GM12878 (cell line): Measurements from ENCODE around the gene PIGZ. TPM values are rescaled to one million over a fixed set of nuclear protein-coding genes. Genes with fewer than 3 reads are reported as not detected.

Experiments
- ATAC-seq: fragments of 200-7000 bp; cut with Tn5 transposase; 3 replicates; pipeline ENCODE4 v1.9.1; 2020; ENCODE audit warnings: mild to moderate bottlenecking, moderate library complexity
- BruUV-seq: library from RNA; stranded (reverse); fragments of 400-500 nt; replicated peaks from 2 replicates; lab custom pipeline; 2021; lab: Mats Ljungman, UMichigan
- CTCF ChIA-PET: fragments of 300-600 bp; sonication (Branson Sonifier 250); formaldehyde crosslinking; extraction: SDS; loops from one replicate; lab custom pipeline; 2021; ENCODE audit warnings: inconsistent platforms; lab: Yijun Ruan, JAX
- POLR2A ChIA-PET: fragments of 350-600 bp; formaldehyde crosslinking; extraction: SDS; loops from one replicate; lab custom pipeline; 2021; ENCODE audit warnings: inconsistent platforms; lab: Charles Lee
- RAD21 ChIA-PET: fragments of 300-600 bp; sonication (Branson Sonifier 250); formaldehyde crosslinking; loops from one replicate; lab custom pipeline; 2023; ENCODE audit warnings: antibody characterized with exemption; ENCODE audit not compliant: unreplicated experiment; lab: Charles Lee
- SMC1A ChIA-PET: fragments of 300-600 bp; sonication (Branson Sonifier 250); formaldehyde crosslinking; loops from one replicate; lab custom pipeline; 2023; ENCODE audit not compliant: unreplicated experiment, uncharacterized antibody; lab: Charles Lee
- DNase-seq: peaks from one replicate; pipeline ENCODE4 v3.0.0-alpha.2; 2011; ENCODE audit warnings: low read depth, low spot score
- FAIRE-seq: peaks from 3 replicates; lab custom pipeline; 2011; peaks lifted over from hg19 to GRCh38; lab: Jason Lieb, UNC
- H2AFZ ChIP-seq: 2 replicates; pipeline ENCODE4 v1.6.0; 2011; ENCODE audit warnings: low read depth, low read length, control low read depth; ENCODE audit not compliant: control insufficient read depth
- H3K27ac ChIP-seq: 2 replicates; pipeline ENCODE4 v1.5.1; 2011; ENCODE audit warnings: control low read depth; ENCODE audit not compliant: control insufficient read depth, insufficient read depth
- H3K27me3 ChIP-seq, 2 experiments: replicated peaks in 1 of 2; 2 replicates each; pipeline versions ENCODE4 v1.6.0 to v1.6.1; 2011; ENCODE audit warnings: low read length in 1 of 2; ENCODE audit not compliant: control insufficient read depth in 2 of 2, insufficient read depth in 2 of 2
- H3K36me3 ChIP-seq, 2 experiments: 2 replicates each; pipeline ENCODE4 v1.5.1; 2011; ENCODE audit warnings: low read length in 1 of 2; ENCODE audit not compliant: control insufficient read depth in 2 of 2, insufficient read depth in 2 of 2
- H3K4me1 ChIP-seq: 2 replicates; pipeline ENCODE4 v1.6.1; 2011; ENCODE audit warnings: mild to moderate bottlenecking, low read length, moderate library complexity, mixed read lengths; ENCODE audit not compliant: control insufficient read depth, insufficient read depth
- H3K4me2 ChIP-seq: 2 replicates; pipeline ENCODE4 v1.6.0; 2011; ENCODE audit warnings: control low read depth; ENCODE audit not compliant: control insufficient read depth, insufficient read depth
- H3K4me3 ChIP-seq: fragments of 200-600 bp; sonication (generic); 2 replicates; pipeline ENCODE4 v1.5.1; 2016
- H3K79me2 ChIP-seq: 2 replicates; pipeline ENCODE4 v1.6.0; 2011; ENCODE audit warnings: low read length; ENCODE audit not compliant: control insufficient read depth, insufficient read depth
- H3K9ac ChIP-seq: 2 replicates; pipeline ENCODE4 v1.8.0; 2011; ENCODE audit warnings: low read length, control low read depth, mixed read lengths; ENCODE audit not compliant: control insufficient read depth, insufficient read depth
- H3K9me3 ChIP-seq: replicated peaks from 3 replicates; pipeline ENCODE4 v1.5.1; 2011; ENCODE audit warnings: mild to moderate bottlenecking, low read length; ENCODE audit not compliant: control insufficient read depth, insufficient read depth
- H4K20me1 ChIP-seq: 2 replicates; pipeline ENCODE4 v1.6.0; 2011; ENCODE audit not compliant: control insufficient read depth, insufficient read depth
- BMI1 ChIP-seq: fragments of 450-650 bp; IDR thresholded peaks from 2 replicates; pipeline ENCODE4 v1.6.1; 2016; ENCODE audit warnings: mild to moderate bottlenecking, moderate library complexity, borderline replicate concordance
- EED ChIP-seq: sonication (generic); IDR thresholded peaks from 2 replicates; pipeline ENCODE4 v1.6.1; 2016; ENCODE audit warnings: antibody characterized with exemption, low read depth
- FOXM1 ChIP-seq: IDR thresholded peaks from 2 replicates; pipeline ENCODE4 v1.6.1; 2012; ENCODE audit warnings: low read depth, mild to moderate bottlenecking, inconsistent platforms, low read length, moderate library complexity
- GATAD2B ChIP-seq: fragments of 450-650 bp; conservative IDR thresholded peaks from 2 replicates; pipeline ENCODE4 v1.6.1; 2017; ENCODE audit warnings: low read depth, mild to moderate bottlenecking, moderate library complexity
- IKZF2 ChIP-seq, 2 experiments: fragments of 450-650 bp; IDR thresholded peaks; 2 replicates each; pipeline ENCODE4 v1.6.1; 2017; ENCODE audit warnings: mild to moderate bottlenecking in 2 of 2, moderate library complexity in 2 of 2
- LARP7 ChIP-seq: fragments of 450-650 bp; IDR thresholded peaks from 2 replicates; pipeline ENCODE4 v1.6.1; 2017; ENCODE audit warnings: mild to moderate bottlenecking
- POLR2AphosphoS2 ChIP-seq: IDR thresholded peaks from 2 replicates; pipeline ENCODE4 v1.6.1; 2011; ENCODE audit warnings: low read depth, mild to moderate bottlenecking, low read length, improper control_type of control experiment, moderate library complexity
- POU2F2 ChIP-seq: IDR thresholded peaks from 3 replicates; pipeline ENCODE4 v1.6.1; 2011; ENCODE audit warnings: low read depth, mild to moderate bottlenecking, low read length, borderline replicate concordance
- RAD51 ChIP-seq: fragments of 450-650 bp; IDR thresholded peaks from 2 replicates; pipeline ENCODE4 v1.6.1; 2016; ENCODE audit warnings: moderate library complexity, mild to moderate bottlenecking, inconsistent platforms
- SIX5 ChIP-seq: IDR thresholded peaks from 2 replicates; pipeline ENCODE4 v1.6.1; 2011; ENCODE audit warnings: mild to moderate bottlenecking, low read depth, low read length, moderate library complexity; ENCODE audit not compliant: severe bottlenecking
- SP1 ChIP-seq: IDR thresholded peaks from one replicate; pipeline ENCODE4 v1.6.1; 2011; ENCODE audit warnings: low read depth, low read length
- SUZ12 ChIP-seq: fragments of 200-600 bp; sonication (generic); IDR thresholded peaks from one replicate; pipeline ENCODE4 v1.6.1; 2018; ENCODE audit warnings: antibody characterized with exemption, mild to moderate bottlenecking; ENCODE audit not compliant: unreplicated experiment
- TCF12 ChIP-seq: IDR thresholded peaks from 2 replicates; pipeline ENCODE4 v1.6.1; 2011; ENCODE audit warnings: low read depth, mild to moderate bottlenecking, low read length
- ZNF384 ChIP-seq: IDR thresholded peaks from 2 replicates; pipeline ENCODE4 v1.6.1; 2012; ENCODE audit warnings: low read depth, mild to moderate bottlenecking, low read length, improper control_type of control experiment, borderline replicate concordance
- WGBS: methylation state at CpG from one replicate; pipeline ENCODE4 v1.1.6; 2016; ENCODE audit warnings: low lambda C conversion rate; ENCODE audit not compliant: insufficient replicate concordance, insufficient coverage; ENCODE audit errors: missing lambda C conversion rate; 5-methylcytosine and 5-hydroxymethylcytosine counted together
- in situ Hi-C: fragments of 300-500 bp; cut with MboI; formaldehyde crosslinking; loops from 9 replicates; pipeline ENCODE4 v1.14.3; 2018; ENCODE audit warnings: mixed read lengths
- intact Hi-C: fragments of 100-400 bp; cut with micrococcal nuclease; formaldehyde crosslinking; loops from one replicate; pipeline ENCODE4 v1.14.2; 2022; ENCODE audit not compliant: unreplicated experiment
- polyA plus RNA-seq, 11 experiments: library from polyadenylated mRNA; depleted of rRNA in 4 of 11; unstranded in 6 of 11; stranded (reverse) in 5 of 11; fragments of >200 nt; fragmentation: Nextera tagmentation in 4 of 11; fragmentation: Illumina TruSeq in 1 of 11; extraction: Ambion mirVana in 4 of 11; extraction: Trizol in 1 of 11; gene quantifications; 1 replicate in 1 of 11; 2 replicates in 10 of 11; pipeline versions ENCODE4 v1.2.1 to v1.2.3, GENCODE V29; 2011 to 2016; ENCODE audit warnings: inconsistent platforms in 2 of 11, missing spikeins in 2 of 11, low read depth in 1 of 11
- total RNA-seq, 4 experiments: library from RNA; depleted of rRNA in 3 of 4; stranded (reverse); fragments of >200 nt in 3 of 4; fragmentation: Illumina TruSeq in 1 of 4; extraction: Trizol in 1 of 4; gene quantifications; 2 replicates each; pipeline versions ENCODE4 v1.2.1 to v1.2.3, GENCODE V29; 2013 to 2021
- TF ChIP-seq, protein P1 (sequence below): IDR thresholded peaks from 2 replicates; pipeline ENCODE4 v1.6.1; 2011; ENCODE audit warnings: low read depth, mild to moderate bottlenecking, low read length, moderate library complexity, borderline replicate concordance; ENCODE audit errors: extremely low read depth
- TF ChIP-seq, protein P2 (sequence below): fragments of 450-650 bp; IDR thresholded peaks from 2 replicates; pipeline ENCODE4 v1.6.1; 2017; ENCODE audit warnings: mild to moderate bottlenecking, moderate library complexity

PIGZ gene
- total and polyA plus RNA-seq, 10 of the 15 experiments (the other 5 are each of a cell fraction or from before 2014, with no cell fraction given), result 0.06 to 1.2 (median 0.64) TPM

DNA sequence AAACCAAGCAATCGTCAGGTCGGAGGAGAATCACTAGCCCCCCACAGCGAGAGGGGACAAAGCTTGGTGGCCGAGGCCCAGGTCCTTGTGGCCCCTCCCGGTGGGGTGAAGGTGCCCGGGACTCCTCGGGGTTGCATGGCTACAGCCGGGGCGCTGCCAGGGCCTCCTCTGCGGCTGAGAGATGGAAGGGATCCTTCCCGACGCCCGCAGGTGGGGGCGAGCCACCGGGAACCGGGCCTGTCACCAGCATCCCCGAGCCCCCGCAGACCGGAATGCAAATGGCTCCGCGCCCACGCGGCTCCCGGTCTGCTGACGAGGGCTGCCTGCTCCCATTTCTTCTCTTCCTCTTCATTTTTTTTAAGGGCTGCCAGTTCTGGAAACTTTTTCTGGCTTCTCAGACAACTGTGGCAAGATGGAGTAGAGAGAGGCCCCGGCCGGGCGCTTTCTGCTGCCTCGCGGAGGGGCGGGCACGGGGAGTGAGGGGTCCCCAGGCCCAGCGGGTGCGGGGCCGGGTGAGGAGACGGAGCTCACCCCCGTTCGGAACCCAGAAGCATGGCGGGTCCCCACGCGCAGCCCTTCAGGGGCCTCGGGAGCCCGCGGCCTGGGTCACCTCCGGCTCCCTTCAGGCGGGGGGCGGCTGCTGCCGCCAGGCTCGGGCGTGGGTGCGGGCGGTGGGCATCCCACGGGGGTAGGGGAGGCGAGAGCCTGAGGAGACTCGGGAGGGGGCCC lies 33.5 kb upstream of the PIGZ start (continued):
- TF ChIP-seq, protein P1, sequence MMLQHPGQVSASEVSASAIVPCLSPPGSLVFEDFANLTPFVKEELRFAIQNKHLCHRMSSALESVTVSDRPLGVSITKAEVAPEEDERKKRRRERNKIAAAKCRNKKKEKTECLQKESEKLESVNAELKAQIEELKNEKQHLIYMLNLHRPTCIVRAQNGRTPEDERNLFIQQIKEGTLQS, result no peak
- TF ChIP-seq BMI1 (no peak), IKZF2 (IDR thresholded peaks at IDR 0.05) (peak in 1 of 2 experiments; percentile 29; a peak in 2 of 4 replicates), SUZ12 (no peak)

DNA sequence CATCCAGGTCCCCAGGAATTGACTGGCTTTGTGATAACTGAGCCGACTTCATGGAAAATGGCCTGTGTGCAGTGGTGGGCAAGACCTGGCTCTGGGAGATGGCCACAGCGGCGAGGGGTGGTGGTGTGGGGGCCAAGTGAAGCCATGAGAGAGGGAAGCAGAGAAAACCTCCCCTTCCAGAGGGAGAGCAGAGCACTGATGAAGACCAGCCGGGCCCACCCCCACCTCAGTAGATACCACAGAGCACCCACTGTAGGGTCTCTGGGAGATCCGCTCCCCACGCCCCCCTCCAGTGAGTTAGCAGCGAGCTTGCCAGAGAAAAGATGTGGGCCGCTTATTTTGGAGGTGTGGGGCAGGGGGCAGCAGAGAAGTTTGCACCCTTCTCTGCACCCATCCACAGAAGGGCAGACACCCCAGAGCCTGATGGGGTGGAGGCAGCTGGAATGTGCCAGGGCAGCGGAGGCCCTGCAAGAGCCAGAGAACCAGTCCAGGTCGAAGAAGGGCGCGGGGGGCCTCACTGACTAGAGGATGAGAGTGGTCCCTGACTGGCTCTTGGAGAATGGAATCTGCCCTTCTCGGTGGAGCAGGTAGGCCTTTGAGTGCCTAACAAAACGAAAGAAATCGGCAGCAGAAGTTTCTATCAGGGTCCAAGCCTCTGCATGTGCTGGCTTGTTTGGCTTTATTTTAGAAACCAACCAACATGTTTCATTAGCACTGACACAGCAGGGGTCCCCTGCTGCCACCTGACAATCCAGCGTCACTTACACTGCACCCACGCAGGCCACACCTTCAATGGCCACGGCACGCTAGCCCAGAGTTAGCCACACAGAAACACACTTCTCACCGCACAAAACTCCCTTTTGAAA lies 32.7 kb upstream of the PIGZ start:
- no peaks in the 10 kb centered on the region for H3K27me3 ChIP-seq
- H3K79me2 ChIP-seq, result no peaks in the 10 kb centered on the region
- RAD21 ChIA-PET, result no interaction called here
- H3K27ac ChIP-seq, result no peak overlapping the region
- FAIRE-seq (no peak), ATAC-seq (peak; percentile 60), DNase-seq (no peak)
- H4K20me1 ChIP-seq, result no peaks in the 10 kb centered on the region
- H3K9me3 ChIP-seq, result no peaks in the 10 kb centered on the region; the same call in 2 of the 3 replicates
- in situ Hi-C loops (no loop called here), intact Hi-C loops (no loop called here)
- CTCF ChIA-PET, result interaction anchor here (0.9 to 6.2 kb wide), 4 partner anchors 28 to 187 kb away, joined by 3 to 45 read pairs (median 23); partner anchors contain the start of gene MELTF
- H3K9ac ChIP-seq, result peak overlapping the region; percentile 79
- 99% methylated on average over 20 of the region's 20 CpGs for WGBS
- SMC1A ChIA-PET, result no interaction called here
- H3K36me3 ChIP-seq, result no peaks in the 10 kb centered on the region
- no TSS peak for BruUV-seq
- POLR2A ChIA-PET, result interaction anchor here (2.9 kb wide), 1 partner anchor 29 kb away, joined by 8 read pairs; no protein-coding TSS in a partner anchor
- H3K4me3 ChIP-seq, result peak overlapping the region; percentile 71; the same call in 1 of the 2 replicates
- H3K4me1 ChIP-seq, result peaks cover 9% of the 10 kb centered on the region
- H3K4me2 ChIP-seq, result peak overlapping the region; percentile 86
- no peak overlapping the region for H2AFZ ChIP-seq
- TF ChIP-seq TCF12 (peak; percentile 63; the same call in 1 of the 2 replicates), SP1 (peak; percentile 35), LARP7 (no peak), EED (no peak), GATAD2B (0 out of 2 replicates have a peak, but pooled peaks have one; percentile 10), IKZF2 (IDR thresholded peaks at IDR 0.05) (0 out of 4 replicates have a peak, but pooled peaks of 1 of the 2 experiments have one; percentile 49), FOXM1 (no peak), SIX5 (no peak), POLR2AphosphoS2 (0 out of 2 replicates have a peak, but pooled peaks have one; percentile 24), RAD51 (peak; percentile 57; the same call in 1 of the 2 replicates), ZNF384 (no peak), POU2F2 (0 out of 3 replicates have a peak, but pooled peaks have one; percentile 8)
- TF ChIP-seq, protein P2, sequence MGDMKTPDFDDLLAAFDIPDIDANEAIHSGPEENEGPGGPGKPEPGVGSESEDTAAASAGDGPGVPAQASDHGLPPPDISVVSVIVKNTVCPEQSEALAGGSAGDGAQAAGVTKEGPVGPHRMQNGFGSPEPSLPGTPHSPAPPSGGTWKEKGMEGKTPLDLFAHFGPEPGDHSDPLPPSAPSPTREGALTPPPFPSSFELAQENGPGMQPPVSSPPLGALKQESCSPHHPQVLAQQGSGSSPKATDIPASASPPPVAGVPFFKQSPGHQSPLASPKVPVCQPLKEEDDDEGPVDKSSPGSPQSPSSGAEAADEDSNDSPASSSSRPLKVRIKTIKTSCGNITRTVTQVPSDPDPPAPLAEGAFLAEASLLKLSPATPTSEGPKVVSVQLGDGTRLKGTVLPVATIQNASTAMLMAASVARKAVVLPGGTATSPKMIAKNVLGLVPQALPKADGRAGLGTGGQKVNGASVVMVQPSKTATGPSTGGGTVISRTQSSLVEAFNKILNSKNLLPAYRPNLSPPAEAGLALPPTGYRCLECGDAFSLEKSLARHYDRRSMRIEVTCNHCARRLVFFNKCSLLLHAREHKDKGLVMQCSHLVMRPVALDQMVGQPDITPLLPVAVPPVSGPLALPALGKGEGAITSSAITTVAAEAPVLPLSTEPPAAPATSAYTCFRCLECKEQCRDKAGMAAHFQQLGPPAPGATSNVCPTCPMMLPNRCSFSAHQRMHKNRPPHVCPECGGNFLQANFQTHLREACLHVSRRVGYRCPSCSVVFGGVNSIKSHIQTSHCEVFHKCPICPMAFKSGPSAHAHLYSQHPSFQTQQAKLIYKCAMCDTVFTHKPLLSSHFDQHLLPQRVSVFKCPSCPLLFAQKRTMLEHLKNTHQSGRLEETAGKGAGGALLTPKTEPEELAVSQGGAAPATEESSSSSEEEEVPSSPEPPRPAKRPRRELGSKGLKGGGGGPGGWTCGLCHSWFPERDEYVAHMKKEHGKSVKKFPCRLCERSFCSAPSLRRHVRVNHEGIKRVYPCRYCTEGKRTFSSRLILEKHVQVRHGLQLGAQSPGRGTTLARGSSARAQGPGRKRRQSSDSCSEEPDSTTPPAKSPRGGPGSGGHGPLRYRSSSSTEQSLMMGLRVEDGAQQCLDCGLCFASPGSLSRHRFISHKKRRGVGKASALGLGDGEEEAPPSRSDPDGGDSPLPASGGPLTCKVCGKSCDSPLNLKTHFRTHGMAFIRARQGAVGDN, result peak; percentile 91
